Measurements from ENCODE around the gene DOP1B. TPM values are rescaled to one million over a fixed set of nuclear protein-coding genes. Genes with fewer than 3 reads are reported as not detected.
"Not testable (repeated sequence)": the region's sequence is repeated elsewhere in the genome, so short reads cannot be mapped to it uniquely, and the experiment has no call there.

The DOP1B gene, protein sequence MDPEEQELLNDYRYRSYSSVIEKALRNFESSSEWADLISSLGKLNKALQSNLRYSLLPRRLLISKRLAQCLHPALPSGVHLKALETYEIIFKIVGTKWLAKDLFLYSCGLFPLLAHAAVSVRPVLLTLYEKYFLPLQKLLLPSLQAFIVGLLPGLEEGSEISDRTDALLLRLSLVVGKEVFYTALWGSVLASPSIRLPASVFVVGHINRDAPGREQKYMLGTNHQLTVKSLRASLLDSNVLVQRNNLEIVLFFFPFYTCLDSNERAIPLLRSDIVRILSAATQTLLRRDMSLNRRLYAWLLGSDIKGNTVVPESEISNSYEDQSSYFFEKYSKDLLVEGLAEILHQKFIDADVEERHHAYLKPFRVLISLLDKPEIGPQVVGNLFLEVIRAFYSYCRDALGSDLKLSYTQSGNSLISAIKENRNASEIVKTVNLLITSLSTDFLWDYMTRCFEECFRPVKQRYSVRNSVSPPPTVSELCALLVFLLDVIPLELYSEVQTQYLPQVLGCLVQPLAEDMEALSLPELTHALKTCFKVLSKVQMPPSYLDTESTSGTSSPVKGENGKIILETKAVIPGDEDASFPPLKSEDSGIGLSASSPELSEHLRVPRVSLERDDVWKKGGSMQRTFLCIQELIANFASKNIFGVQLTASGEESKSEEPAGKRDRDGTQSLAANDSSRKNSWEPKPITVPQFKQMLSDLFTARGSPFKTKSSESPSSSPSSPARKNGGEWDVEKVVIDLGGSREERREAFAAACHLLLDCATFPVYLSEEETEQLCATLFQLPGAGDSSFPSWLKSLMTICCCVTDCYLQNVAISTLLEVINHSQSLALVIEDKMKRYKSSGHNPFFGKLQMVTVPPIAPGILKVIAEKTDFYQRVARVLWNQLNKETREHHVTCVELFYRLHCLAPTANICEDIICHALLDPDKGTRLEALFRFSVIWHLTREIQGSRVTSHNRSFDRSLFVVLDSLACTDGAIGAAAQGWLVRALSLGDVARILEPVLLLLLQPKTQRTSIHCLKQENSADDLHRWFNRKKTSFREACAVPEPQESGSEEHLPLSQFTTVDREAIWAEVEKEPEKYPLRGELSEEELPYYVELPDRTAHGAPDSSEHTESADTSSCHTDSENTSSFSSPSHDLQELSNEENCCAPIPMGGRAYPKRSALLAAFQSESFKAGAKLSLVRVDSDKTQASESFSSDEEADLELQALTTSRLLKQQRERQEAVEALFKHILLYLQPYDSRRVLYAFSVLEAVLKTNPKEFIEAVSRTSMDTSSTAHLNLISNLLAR (N-terminal part only)
- total RNA-seq = 11.7 and 29.8 TPM in 2 replicates

DNA sequence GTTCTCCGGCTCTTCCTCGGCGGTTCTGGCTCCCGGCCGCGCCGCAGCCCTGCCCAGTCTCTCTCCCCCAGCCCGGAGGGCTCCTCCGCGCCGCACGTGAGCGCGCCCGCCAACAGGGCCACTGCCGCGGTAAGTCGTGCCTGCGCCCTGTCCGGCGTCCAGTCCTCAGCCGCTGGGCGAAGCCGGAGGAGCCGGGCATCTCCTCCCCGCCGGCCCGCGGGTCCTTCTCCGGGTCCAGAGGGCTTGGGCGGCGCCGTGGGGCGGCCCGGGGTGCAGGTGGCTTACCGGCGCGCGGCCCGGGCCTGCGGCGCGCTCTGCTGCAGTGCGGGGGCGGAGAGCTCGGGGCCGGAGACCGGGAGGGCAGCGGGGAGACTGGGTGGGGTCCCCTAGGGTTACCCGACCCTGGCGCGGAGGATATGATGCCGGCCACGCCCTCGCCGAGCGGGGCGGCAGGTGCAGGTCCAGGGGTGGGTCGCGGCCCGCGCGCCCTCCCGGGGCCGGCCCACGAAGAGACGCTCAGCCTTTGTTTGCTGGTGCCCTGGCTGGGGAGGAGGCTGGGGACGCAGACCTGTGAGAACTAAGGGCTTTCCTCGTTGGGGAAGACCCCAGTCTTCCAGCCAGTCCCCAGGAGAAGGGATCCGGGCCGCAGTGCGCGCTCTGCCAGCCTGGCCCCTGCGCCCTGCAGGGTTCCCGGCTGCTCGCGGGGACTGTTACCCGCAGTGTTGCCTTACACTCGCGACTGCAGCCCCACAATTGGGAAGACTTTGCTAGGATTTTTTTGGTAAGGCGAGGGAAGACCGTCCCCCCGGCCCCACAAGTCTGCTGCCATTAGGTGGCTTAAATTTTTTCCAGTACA is at the start of gene DOP1B:
Gene DOP1B, plus strand, starts transcription at position 10 of the 856 bp plus-strand sequence. CDS start 7,910 bp downstream, outside the sequence.
- DNase-seq (ENCODE audit: extremely low read depth, low read depth, low spot score) = no peak

DNA sequence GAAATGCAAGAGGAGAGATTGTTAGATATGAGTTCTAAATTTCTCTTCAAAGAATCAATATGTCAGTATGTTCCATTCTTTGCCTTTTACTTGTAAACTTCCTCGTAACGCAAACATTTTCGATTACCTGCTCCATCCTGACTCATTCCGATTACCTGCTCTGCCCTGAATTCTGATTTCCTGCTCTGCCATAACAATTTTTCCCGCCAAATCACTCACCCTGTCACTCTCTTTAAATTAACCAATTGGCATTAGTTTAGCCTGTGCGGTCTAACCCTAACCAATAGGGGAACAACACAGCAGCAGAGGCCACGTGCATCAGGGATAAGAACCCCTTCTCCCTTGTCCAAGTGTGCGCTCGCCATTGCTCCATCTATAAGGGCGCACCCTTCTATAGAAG is 46.8 kb upstream of the DOP1B start:
- DNase-seq (ENCODE audit: extremely low read depth, low read depth, low spot score) = no peak

DNA sequence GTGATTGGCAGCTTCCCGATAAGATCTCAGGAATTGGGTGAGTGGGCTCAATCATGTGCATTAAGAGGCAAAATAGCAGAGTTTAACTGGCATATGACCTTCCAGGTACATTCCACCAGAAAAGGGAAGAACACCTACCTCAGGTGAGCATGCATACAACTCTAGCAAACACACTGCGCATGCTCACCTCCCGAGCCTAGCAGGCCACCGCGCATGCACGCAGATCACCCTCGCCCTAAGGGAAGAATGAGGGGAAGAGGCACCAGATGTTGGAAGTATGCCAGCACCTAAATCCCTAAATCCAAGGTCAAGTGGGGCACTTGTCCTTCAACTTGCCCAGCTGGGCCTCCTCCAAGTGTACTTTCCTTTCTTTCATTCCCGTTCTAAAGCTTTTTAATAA is 45.4 kb upstream of the DOP1B start:
- no peak for DNase-seq (ENCODE audit: extremely low read depth, low read depth, low spot score)

- DNase-seq (ENCODE audit: extremely low read depth, low read depth, low spot score) = no peak
Observed at GRCh38 chr21:36113647-36114428, 42.8 kb upstream of the DOP1B start.

GRCh38 chr21:36115138-36115730 is 41.4 kb upstream of the DOP1B start:
- DNase-seq (ENCODE audit: extremely low read depth, low read depth, low spot score) = no peak

GRCh38 chr21:36117286-36117741 is 39.3 kb upstream of the DOP1B start:
- DNase-seq (ENCODE audit: extremely low read depth, low read depth, low spot score) = no peak

DNA sequence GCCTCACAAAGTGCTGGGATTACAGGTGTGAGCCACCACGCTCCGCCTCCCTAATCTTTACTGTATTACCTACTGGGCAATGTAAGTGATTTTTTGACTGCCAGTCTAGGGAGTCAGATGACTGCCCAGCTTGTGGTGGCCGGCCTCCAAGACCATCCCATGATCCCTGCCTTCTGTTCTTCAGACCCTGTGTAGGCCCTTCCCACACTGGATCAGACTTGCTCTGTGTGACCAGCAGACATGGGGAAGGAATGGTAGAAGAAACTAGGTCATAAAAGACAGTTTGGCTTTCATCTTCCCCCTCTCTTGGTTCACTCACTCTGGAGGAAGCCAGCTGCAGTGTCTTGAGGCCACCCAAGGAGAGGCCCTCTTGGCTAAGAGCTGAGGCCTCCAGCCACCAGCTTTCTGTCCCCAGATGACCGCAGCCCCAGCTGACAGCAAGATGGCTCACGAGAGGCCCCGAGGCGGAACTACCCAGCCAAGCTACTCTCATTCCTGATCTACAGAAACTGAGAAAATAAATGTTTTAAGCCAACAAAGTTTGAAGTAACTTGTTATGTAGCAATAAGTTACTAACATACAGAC is 36.2 kb upstream of the DOP1B start:
- DNase-seq (ENCODE audit: extremely low read depth, low read depth, low spot score) = no peak

DNA sequence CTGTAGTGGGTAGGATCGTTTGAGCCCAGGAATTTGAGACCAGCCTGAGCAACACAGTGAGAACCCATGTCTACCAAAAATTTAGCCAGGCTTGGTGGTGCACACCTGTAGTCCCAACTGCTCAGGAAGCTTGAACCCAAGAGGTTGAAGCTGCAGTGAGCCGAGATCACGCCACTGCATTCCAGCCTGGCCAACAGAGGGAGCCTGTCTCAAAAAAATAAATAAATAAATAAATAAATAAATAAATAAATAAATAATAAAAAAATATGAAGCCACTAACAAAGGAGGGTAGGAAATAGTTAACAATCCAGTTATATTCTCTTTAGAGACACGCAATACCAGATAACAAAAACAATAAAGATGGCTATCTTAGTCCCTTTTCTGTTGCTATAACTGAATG is 33.6 kb upstream of the DOP1B start:
- no peak for DNase-seq (ENCODE audit: extremely low read depth, low read depth, low spot score)

DNA sequence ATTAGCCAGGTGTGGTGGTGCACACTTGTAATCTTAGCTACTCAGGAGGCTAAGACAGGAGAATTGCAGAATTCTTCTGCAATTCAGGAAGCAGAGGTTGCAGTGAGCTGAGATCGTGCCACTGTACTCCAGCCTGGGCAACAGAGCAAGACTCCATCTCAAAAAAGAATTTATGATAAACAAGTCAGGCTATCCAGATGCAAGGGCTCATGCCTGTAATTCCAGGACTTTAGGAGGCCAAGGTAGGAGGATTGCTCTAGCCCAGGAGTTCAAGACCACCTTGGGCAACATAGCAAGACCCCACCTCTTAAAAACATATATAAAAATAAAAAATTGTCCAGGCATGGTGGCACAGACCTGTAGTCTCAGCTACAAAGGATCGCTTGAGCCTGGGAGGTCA is 32.2 kb upstream of the DOP1B start:
- no peak for DNase-seq (ENCODE audit: extremely low read depth, low read depth, low spot score)

DNA sequence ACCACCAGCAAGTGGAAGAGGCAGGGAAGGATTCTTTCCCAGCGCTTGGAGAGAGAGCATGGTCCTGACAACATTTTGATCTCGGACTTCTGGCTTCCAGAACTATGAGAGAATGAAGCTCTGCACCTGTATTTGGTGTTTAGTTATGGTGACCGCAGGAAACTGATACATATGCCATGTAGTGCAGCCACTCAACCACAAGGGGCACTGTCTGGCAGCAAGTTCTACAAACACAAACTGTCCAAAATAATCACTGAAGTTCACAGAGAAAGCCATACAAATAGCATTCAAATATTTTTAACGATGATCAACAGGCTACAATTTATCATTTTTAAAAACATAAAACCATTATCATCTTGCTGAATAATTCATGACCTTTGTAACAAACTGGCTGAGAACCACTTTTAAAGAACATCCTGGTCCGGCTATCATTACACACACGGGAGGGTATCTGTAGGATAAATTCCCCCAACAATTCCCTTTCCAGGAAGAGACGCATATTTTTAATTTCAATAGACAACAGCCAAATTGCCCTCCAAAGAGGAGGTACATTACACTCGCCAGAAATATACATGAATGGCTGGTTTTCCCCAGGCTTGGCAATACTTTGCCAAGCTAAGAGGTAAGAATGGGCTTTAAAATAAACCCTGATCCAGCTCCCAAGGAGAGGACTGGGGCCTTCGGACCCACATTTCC is 31.0 kb upstream of the DOP1B start:
- DNase-seq (ENCODE audit: extremely low read depth, low read depth, low spot score) = no peak

DNA sequence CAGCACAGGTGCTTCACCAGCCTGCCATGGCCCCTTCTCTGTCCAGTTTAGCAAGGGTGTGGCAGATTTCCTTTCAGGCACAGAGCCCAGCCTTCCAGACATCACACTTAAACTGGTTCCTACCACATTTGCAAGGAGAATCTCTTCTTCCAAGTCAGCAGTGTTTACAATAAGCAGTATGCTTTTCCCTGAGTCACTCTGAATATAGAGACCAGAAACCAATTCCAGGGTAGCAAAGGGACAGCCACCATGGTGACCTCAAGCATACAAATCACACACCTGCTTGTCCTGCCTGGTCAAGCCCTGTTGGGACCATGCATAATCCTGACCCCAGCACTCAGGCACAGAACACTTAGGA is 30.4 kb upstream of the DOP1B start:
- DNase-seq (ENCODE audit: extremely low read depth, low read depth, low spot score) = no peak

DNA sequence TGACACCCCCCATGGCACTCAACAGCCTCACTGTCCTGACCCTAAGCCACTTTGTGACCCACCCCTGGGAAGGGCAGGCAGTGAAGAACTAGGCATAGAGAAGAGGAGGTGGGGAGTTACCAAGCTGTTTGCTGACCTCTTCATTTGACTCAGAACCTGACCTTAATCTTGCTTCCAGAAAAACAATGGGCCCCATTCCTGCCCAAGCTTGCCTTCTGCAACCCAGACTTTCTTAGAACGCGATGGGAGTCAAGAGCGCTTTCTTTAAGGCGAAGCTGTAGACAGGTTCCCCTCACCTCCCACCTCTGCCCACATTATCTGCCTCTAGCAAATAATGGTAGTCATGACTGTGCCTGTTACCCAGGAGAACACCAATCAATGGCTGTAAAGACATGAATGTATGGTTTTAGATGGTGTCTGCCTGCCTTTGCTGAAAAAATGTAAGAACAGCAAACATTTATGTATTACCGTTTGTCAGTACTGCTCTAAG is 30.0 kb upstream of the DOP1B start:
- no peak for DNase-seq (ENCODE audit: extremely low read depth, low read depth, low spot score)

DNA sequence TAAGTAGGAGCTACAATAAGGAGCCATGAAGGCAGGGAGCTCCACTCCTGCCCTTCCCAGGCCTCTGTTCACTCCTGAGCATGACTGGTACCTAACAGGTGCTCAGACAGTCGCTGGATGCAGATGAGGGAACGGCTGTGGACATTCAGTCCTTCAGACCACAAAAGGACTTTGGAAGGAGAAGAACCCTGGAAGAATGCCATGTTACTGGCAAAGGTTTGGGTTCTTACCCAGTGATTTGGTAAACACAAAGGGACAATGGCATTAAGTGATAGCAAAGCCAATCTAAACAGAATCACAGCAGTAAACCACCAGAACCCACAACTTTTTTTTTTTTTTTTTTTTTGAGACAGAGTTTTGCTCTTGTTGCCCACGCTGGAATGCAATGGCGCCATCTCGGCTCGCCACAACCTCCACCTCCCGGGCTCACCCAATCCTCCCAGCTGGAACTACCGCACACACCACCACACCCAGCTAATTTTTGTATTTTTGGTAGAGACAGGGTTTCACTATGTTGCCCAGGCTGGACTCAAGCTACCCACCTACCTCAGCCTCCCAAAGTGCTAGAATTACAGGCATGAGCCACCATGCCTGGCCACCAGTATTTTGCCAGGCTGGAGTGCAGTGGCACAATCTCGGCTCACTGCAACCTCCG is 29.2 kb upstream of the DOP1B start:
- no peak for DNase-seq (ENCODE audit: extremely low read depth, low read depth, low spot score)

- no peak for DNase-seq (ENCODE audit: extremely low read depth, low read depth, low spot score)
Observed at GRCh38 chr21:36127977-36128376, 28.6 kb upstream of the DOP1B start.

DNA sequence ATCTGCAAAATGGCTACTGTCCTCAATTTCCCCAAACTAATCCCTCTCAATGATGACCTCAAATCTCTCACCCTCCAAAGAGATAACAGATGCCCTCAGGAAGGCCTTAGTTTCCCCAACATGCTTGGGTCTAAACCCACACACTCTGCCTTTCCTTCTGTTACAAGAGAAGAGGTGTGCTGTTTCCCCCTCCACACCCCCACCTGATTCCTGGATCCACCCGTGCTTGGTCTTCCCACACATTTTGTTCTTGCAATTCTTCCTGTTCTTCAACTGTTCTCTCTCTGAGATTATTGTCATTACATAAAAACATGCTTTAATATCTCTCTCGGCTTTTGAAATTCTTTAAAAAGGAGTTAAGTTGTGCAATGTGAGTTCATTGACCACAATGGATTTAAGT is 27.4 kb upstream of the DOP1B start:
- no peak for DNase-seq (ENCODE audit: extremely low read depth, low read depth, low spot score)

GRCh38 chr21:36130414-36130762 is 26.2 kb upstream of the DOP1B start:
- not testable (repeated sequence) for DNase-seq (ENCODE audit: extremely low read depth, low read depth, low spot score)

DNA sequence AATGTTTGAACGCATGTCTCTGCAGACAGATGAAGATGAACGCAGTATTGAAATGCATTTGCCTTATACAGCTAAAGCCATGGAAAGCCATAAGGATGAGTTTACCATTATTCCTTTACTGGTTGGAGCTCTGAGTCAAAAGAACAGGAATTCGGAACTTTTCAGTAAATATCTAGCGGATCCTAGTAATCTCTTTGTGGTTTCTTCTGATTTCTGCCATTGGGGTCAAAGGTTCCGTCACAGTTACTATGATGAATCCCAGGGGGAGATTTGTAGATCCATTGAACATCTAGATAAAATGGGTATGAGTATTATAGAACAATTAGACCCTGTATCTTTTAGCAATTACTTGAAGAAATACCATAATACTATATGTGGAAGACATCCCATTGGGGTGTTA is 25.8 kb upstream of the DOP1B start:
- not testable (repeated sequence) for DNase-seq (ENCODE audit: extremely low read depth, low read depth, low spot score)
